Smooth muscle cell (in vitro differentiated cells): ENCODE measurements around the gene ALKBH3. TPM values are rescaled to one million over a fixed set of nuclear protein-coding genes. Genes with fewer than 3 reads are reported as not detected.

Experiments
- DNase-seq: peaks from one replicate; lab custom pipeline; 2025; ENCODE audit not compliant: unreplicated experiment; lab: John Stamatoyannopoulos, UW
- H2AFZ ChIP-seq: fragments of 200-600 bp; sonication (generic); 2 replicates; pipeline ENCODE4 v1.6.0; 2016; ENCODE audit warnings: antibody characterized with exemption, low read depth, mild to moderate bottlenecking
- H3F3A ChIP-seq: fragments of 200-600 bp; sonication (generic); 2 replicates; pipeline ENCODE4 v1.6.0; 2017; ENCODE audit warnings: antibody characterized with exemption, low read depth
- H3K27ac ChIP-seq: fragments of 200-600 bp; sonication (generic); 2 replicates; pipeline ENCODE4 v1.5.1; 2016; ENCODE audit warnings: low read depth, mild to moderate bottlenecking
- H3K27me3 ChIP-seq: fragments of 200-600 bp; sonication (generic); 2 replicates; pipeline ENCODE4 v1.6.1; 2016; ENCODE audit warnings: low read depth, mild to moderate bottlenecking
- H3K36me3 ChIP-seq: fragments of 200-600 bp; sonication (generic); 2 replicates; pipeline ENCODE4 v1.5.1; 2016; ENCODE audit warnings: low read depth
- H3K4me1 ChIP-seq: fragments of 200-600 bp; sonication (generic); 2 replicates; pipeline ENCODE4 v1.5.1; 2016; ENCODE audit warnings: low read depth
- H3K4me2 ChIP-seq: fragments of 200-600 bp; sonication (generic); 2 replicates; pipeline ENCODE4 v1.6.0; 2016; ENCODE audit warnings: mild to moderate bottlenecking
- H3K4me3 ChIP-seq: fragments of 200-600 bp; sonication (generic); 2 replicates; pipeline ENCODE4 v1.5.1; 2016; ENCODE audit warnings: mild to moderate bottlenecking
- H3K79me2 ChIP-seq: fragments of 200-600 bp; sonication (generic); 2 replicates; pipeline ENCODE4 v1.6.0; 2016; ENCODE audit warnings: low read depth, mild to moderate bottlenecking
- H3K9ac ChIP-seq: fragments of 200-600 bp; sonication (generic); 2 replicates; pipeline ENCODE4 v1.6.0; 2016; ENCODE audit warnings: low read depth
- H3K9me3 ChIP-seq: fragments of 200-600 bp; sonication (generic); replicated peaks from 2 replicates; pipeline ENCODE4 v1.5.1; 2016; ENCODE audit warnings: low read depth
- H4K20me1 ChIP-seq: fragments of 200-600 bp; sonication (generic); 2 replicates; pipeline ENCODE4 v1.6.0; 2016; ENCODE audit warnings: low read depth
- CTCF ChIP-seq: fragments of 200-600 bp; sonication (generic); IDR thresholded peaks from 2 replicates; pipeline ENCODE4 v1.5.1; 2017; ENCODE audit warnings: borderline replicate concordance, mild to moderate bottlenecking, antibody characterized with exemption; ENCODE audit not compliant: insufficient read depth, poor library complexity, severe bottlenecking
- WGBS: methylation state at CpG from one replicate; pipeline ENCODE4 v1.1.7; 2016; ENCODE audit warnings: low lambda C conversion rate; 5-methylcytosine and 5-hydroxymethylcytosine counted together
- polyA plus RNA-seq: library from polyadenylated mRNA; unstranded; fragments of >200 nt; fragmentation: Nextera tagmentation; extraction: Ambion mirVana; gene quantifications from 2 replicates; pipeline ENCODE4 v1.2.1, GENCODE V29; 2016
- total RNA-seq: library from RNA; depleted of rRNA; stranded (reverse); fragments of >200 nt; gene quantifications from 2 replicates; pipeline ENCODE4 v1.2.3, GENCODE V29; 2014

Gene ALKBH3
- total and polyA plus RNA-seq, 2 experiments from 2014 or later, result 29.9 to 34.3 TPM

DNA sequence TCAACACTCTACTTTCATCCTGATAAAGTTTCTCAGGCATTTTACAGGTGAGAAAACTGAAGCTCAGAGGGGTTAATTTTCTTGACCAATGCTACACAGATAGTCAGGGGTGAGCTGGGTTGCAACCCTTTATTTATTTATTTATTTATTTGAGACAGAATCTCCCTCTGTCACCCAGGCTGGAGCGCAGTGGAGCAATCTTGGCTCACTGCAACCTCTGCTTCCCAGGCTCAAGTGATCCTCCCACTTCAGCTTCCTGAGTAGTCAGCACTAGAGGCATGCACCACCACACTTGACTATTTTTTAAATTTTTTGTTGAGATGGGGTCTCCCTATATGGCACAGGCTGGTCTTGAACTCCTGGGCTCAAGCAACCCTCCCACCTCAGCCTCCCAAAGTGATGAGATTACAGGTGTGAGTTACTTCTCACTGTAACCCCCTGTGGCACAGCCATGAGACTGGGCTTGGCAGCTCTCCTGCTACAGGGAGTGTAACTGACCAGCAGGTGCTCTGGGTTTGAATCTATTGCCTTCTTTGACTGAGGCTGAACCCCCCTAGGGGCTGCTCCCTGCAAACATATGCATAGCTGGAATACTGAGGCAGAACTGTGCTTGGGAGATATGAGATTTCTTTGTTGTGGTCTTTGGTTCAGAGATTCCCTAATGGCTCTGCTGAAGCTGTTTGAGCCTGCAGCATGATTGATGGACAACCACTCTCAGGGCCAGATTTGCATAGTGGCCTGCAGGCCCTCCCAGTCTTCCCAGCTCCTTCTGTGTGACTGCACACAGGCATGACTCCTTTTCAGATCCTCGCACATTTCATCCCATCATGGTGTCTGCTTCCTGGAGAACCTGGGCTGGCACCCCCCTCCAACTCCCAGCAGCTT, 68.0 kb downstream of the ALKBH3 start:
- H4K20me1 ChIP-seq, result peaks cover 12% of the 10 kb centered on the region
- H3K9me3 ChIP-seq, result no peaks in the 10 kb centered on the region
- no peaks in the 10 kb centered on the region for H3F3A ChIP-seq
- TF ChIP-seq CTCF, result no peak
- no peak overlapping the region for H3K4me3 ChIP-seq
- H3K4me2 ChIP-seq, result no peak overlapping the region
- no peak for DNase-seq
- no peaks in the 10 kb centered on the region for H3K79me2 ChIP-seq
- no peaks in the 10 kb centered on the region for H3K4me1 ChIP-seq
- H3K27ac ChIP-seq, result no peak overlapping the region
- H3K27me3 ChIP-seq, result peaks cover 20% of the 10 kb centered on the region
- H3K36me3 ChIP-seq, result no peaks in the 10 kb centered on the region
- no peak overlapping the region for H3K9ac ChIP-seq
- H2AFZ ChIP-seq, result no peak overlapping the region
- WGBS, result 79% methylated on average over 2 of the region's 2 CpGs

GRCh38 chr11:43950311-43950855, 69.8 kb downstream of the ALKBH3 start:
- DNase-seq, result no peak
- Histone ChIP-seq H3K4me2 (no peak overlapping the region), H3K36me3 (no peaks in the 10 kb centered on the region), H3K4me1 (no peaks in the 10 kb centered on the region), H3K27ac (no peak overlapping the region), H3K79me2 (no peaks in the 10 kb centered on the region), H3K4me3 (no peak overlapping the region), H3K9me3 (no peaks in the 10 kb centered on the region), H3K9ac (no peak overlapping the region), H3K27me3 (peaks cover 2% of the 10 kb centered on the region), H3F3A (no peaks in the 10 kb centered on the region), H4K20me1 (no peaks in the 10 kb centered on the region), H2AFZ (no peak overlapping the region)
- WGBS, result 94% methylated on average over 5 of the region's 5 CpGs
- TF ChIP-seq CTCF, result no peak

DNA sequence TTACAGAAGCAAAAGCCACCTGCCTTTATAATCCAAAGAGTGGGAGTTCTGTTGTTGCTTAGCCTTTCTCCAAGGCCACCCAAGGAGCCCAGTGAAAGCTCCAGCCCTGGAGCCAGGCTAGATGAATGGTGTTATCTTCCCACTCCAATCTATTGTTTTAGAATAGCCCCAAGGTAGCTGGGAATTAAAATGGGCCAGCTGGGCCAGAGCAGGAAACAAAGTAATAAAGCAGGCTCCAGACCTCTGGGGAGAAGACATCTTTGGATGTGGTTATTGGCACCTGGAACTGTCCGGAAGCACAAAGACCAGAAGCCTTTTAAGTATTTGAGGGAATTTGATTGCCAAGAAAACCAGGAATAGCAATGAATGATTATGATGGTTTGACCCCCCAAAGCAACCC, 70.6 kb downstream of the ALKBH3 start:
- H3K4me3 ChIP-seq, result no peak overlapping the region
- no peak overlapping the region for H2AFZ ChIP-seq
- H3K27ac ChIP-seq, result no peak overlapping the region
- WGBS, result 55% methylated on average over 1 of the region's 1 CpG
- DNase-seq, result no peak
- no peaks in the 10 kb centered on the region for H3K79me2 ChIP-seq
- no peaks in the 10 kb centered on the region for H4K20me1 ChIP-seq
- H3F3A ChIP-seq, result no peaks in the 10 kb centered on the region
- no peaks in the 10 kb centered on the region for H3K9me3 ChIP-seq
- H3K4me2 ChIP-seq, result no peak overlapping the region
- no peak overlapping the region for H3K9ac ChIP-seq
- no peaks in the 10 kb centered on the region for H3K27me3 ChIP-seq
- H3K4me1 ChIP-seq, result no peaks in the 10 kb centered on the region
- no peak for TF ChIP-seq CTCF
- no peaks in the 10 kb centered on the region for H3K36me3 ChIP-seq

- Histone ChIP-seq H3K27me3 (no peaks in the 10 kb centered on the region), H3K9ac (no peak overlapping the region), H3K36me3 (no peaks in the 10 kb centered on the region), H4K20me1 (no peaks in the 10 kb centered on the region), H3K4me2 (no peak overlapping the region), H3K4me1 (no peaks in the 10 kb centered on the region), H3K4me3 (no peak overlapping the region), H3K9me3 (no peaks in the 10 kb centered on the region), H3K79me2 (no peaks in the 10 kb centered on the region), H2AFZ (no peak overlapping the region), H3F3A (no peaks in the 10 kb centered on the region), H3K27ac (no peak overlapping the region)
- 95% methylated on average over 6 of the region's 6 CpGs for WGBS
- DNase-seq, result no peak
- TF ChIP-seq CTCF, result no peak
These were observed 71.4 kb downstream of the ALKBH3 start for GRCh38 chr11:43952020-43952400.
